ENCODE measurements around the gene ABCD3.
"Not testable (repeated sequence)": the region's sequence is repeated elsewhere in the genome, so short reads cannot be mapped to it uniquely, and the experiment has no call there.

The ABCD3 gene

GRCh38 chr1:94430066-94430465, 11.9 kb downstream of the ABCD3 start:
- WGBS (ENCODE audit: insufficient coverage, insufficient read length), result no CpG with 5 or more reads among the region's 1 CpG
- H3K4me1 ChIP-seq (ENCODE audit: control insufficient read depth, insufficient read depth, low read length); H3K9me3 ChIP-seq (ENCODE audit: control insufficient read depth, insufficient read depth, low read length); H3K27me3 ChIP-seq (ENCODE audit: control insufficient read depth, insufficient read depth, low read length); H3K27ac ChIP-seq (ENCODE audit: low read length); H3K4me3 ChIP-seq (ENCODE audit: low read length); H3K36me3 ChIP-seq (ENCODE audit: control insufficient read depth, insufficient read depth, low read length); DNase-seq (ENCODE audit: low read depth, low spot score): not testable (repeated sequence)

GRCh38 chr1:94433866-94434265, 15.7 kb downstream of the ABCD3 start:
- Histone ChIP-seq H3K4me1 (ENCODE audit: control insufficient read depth, insufficient read depth, low read length) (no peaks in the 10 kb centered on the region), H3K9me3 (ENCODE audit: control insufficient read depth, insufficient read depth, low read length) (no peaks in the 10 kb centered on the region), H3K27ac (ENCODE audit: low read length) (no peak overlapping the region), H3K36me3 (ENCODE audit: control insufficient read depth, insufficient read depth, low read length) (no peaks in the 10 kb centered on the region), H3K27me3 (ENCODE audit: control insufficient read depth, insufficient read depth, low read length) (no peaks in the 10 kb centered on the region), H3K4me3 (ENCODE audit: low read length) (no peak overlapping the region)
- no peak for DNase-seq (ENCODE audit: low read depth, low spot score)
- WGBS (ENCODE audit: insufficient coverage, insufficient read length), result no CpG with 5 or more reads among the region's 2 CpGs

DNA sequence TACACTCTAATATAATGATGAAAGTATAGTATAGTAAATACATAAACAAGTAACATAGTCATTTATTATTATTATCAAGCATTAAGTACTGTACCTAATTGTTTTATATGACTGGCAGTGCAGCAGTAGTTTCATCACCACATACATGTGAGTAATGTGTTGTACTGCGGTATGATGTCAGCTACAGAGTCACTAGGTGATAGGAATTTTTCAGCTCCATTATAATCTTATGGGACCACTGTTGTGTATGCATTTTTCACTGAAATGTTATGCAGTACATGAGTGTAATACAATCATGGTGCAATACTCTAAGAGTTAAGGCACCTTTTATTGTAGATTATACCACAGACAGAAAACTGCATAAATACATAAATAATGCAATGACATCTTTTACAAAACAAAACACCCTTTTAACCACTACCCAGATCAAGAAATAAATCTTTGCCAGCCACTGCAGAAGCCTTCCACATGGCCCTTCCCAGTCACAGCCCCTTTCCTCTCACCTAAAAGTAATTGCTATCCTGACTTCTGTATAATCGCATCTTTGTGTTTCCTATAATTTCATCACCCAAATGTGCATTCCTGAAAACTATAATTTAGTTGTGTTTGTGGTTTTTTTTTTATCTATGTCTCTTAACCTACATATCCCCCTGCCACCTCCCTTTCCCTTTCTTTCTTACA, 16.3 kb downstream of the ABCD3 start:
- DNase-seq (ENCODE audit: low read depth, low spot score), result no peak
- H3K4me3 ChIP-seq (ENCODE audit: low read length), result no peak overlapping the region
- no peaks in the 10 kb centered on the region for H3K9me3 ChIP-seq (ENCODE audit: control insufficient read depth, insufficient read depth, low read length)
- no peaks in the 10 kb centered on the region for H3K4me1 ChIP-seq (ENCODE audit: control insufficient read depth, insufficient read depth, low read length)
- H3K27ac ChIP-seq (ENCODE audit: low read length), result no peak overlapping the region
- no CpG with 5 or more reads among the region's 2 CpGs for WGBS (ENCODE audit: insufficient coverage, insufficient read length)
- H3K27me3 ChIP-seq (ENCODE audit: control insufficient read depth, insufficient read depth, low read length), result no peaks in the 10 kb centered on the region
- H3K36me3 ChIP-seq (ENCODE audit: control insufficient read depth, insufficient read depth, low read length), result no peaks in the 10 kb centered on the region

- no peaks in the 10 kb centered on the region for H3K9me3 ChIP-seq (ENCODE audit: control insufficient read depth, insufficient read depth, low read length)
- no peaks in the 10 kb centered on the region for H3K36me3 ChIP-seq (ENCODE audit: control insufficient read depth, insufficient read depth, low read length)
- H3K27me3 ChIP-seq (ENCODE audit: control insufficient read depth, insufficient read depth, low read length), result no peaks in the 10 kb centered on the region
- H3K27ac ChIP-seq (ENCODE audit: low read length), result no peak overlapping the region
- DNase-seq (ENCODE audit: low read depth, low spot score), result no peak
- H3K4me3 ChIP-seq (ENCODE audit: low read length), result no peak overlapping the region
- no peaks in the 10 kb centered on the region for H3K4me1 ChIP-seq (ENCODE audit: control insufficient read depth, insufficient read depth, low read length)
- WGBS (ENCODE audit: insufficient coverage, insufficient read length), result no CpG with 5 or more reads among the region's 2 CpGs
Measured at GRCh38 chr1:94438692-94439276, 20.6 kb downstream of the ABCD3 start.

DNA sequence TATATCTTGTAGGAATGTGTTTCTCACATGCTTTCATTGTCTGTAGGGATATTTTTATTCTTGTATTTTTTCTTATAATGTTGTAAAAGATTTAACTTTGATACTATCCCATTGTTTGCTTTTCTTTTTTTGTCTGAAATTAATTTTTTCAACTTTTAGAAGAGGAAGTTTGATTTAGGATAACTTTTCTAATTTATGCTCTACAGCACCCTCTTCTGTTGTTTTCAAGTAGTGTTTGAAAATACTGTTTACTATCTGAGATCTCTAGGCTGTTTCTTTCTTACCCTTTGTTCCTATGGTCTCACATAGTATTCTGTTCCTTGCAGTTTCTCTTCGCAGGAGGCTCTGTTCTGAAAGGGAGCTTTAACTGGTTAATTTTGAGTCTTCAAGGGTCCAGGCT, 21.9 kb downstream of the ABCD3 start:
- Histone ChIP-seq H3K27me3 (ENCODE audit: control insufficient read depth, insufficient read depth, low read length) (no peaks in the 10 kb centered on the region), H3K4me3 (ENCODE audit: low read length) (no peak overlapping the region), H3K27ac (ENCODE audit: low read length) (no peak overlapping the region), H3K4me1 (ENCODE audit: control insufficient read depth, insufficient read depth, low read length) (no peaks in the 10 kb centered on the region), H3K9me3 (ENCODE audit: control insufficient read depth, insufficient read depth, low read length) (peaks cover 2% of the 10 kb centered on the region; the same call in 1 of the 2 replicates), H3K36me3 (ENCODE audit: control insufficient read depth, insufficient read depth, low read length) (no peaks in the 10 kb centered on the region)
- no CpG with 5 or more reads among the region's 1 CpG for WGBS (ENCODE audit: insufficient coverage, insufficient read length)
- no peak for DNase-seq (ENCODE audit: low read depth, low spot score)

- not testable (repeated sequence) for H3K36me3 ChIP-seq (ENCODE audit: control insufficient read depth, insufficient read depth, low read length); H3K9me3 ChIP-seq (ENCODE audit: control insufficient read depth, insufficient read depth, low read length); H3K27ac ChIP-seq (ENCODE audit: low read length); DNase-seq (ENCODE audit: low read depth, low spot score); H3K4me3 ChIP-seq (ENCODE audit: low read length); H3K27me3 ChIP-seq (ENCODE audit: control insufficient read depth, insufficient read depth, low read length); H3K4me1 ChIP-seq (ENCODE audit: control insufficient read depth, insufficient read depth, low read length)
Measured at GRCh38 chr1:94443067-94443466, 24.9 kb downstream of the ABCD3 start.

DNA sequence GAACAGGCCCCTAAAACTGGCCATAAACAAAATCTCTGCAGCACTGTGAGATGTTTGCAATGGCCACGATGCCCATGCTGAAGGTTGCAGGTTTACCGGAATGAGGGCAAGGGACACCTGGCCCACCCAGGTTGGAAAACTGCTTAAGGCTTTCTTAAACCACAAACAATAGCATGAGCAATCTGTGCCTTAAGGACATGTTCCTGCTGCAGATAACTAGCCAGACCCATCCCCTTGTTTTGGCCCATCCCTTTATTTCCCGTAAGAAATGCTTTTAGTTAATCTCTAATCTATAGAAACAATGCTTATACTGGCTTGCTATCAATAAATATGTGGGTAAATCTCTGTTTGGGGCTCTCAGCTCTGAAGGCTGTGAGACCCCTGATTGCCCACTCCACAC, 26.6 kb downstream of the ABCD3 start:
- H3K27me3 ChIP-seq (ENCODE audit: control insufficient read depth, insufficient read depth, low read length); H3K36me3 ChIP-seq (ENCODE audit: control insufficient read depth, insufficient read depth, low read length); H3K4me1 ChIP-seq (ENCODE audit: control insufficient read depth, insufficient read depth, low read length); H3K9me3 ChIP-seq (ENCODE audit: control insufficient read depth, insufficient read depth, low read length); DNase-seq (ENCODE audit: low read depth, low spot score); H3K4me3 ChIP-seq (ENCODE audit: low read length); H3K27ac ChIP-seq (ENCODE audit: low read length): not testable (repeated sequence)
- WGBS (ENCODE audit: insufficient coverage, insufficient read length), result no CpG with 5 or more reads among the region's 3 CpGs

DNA sequence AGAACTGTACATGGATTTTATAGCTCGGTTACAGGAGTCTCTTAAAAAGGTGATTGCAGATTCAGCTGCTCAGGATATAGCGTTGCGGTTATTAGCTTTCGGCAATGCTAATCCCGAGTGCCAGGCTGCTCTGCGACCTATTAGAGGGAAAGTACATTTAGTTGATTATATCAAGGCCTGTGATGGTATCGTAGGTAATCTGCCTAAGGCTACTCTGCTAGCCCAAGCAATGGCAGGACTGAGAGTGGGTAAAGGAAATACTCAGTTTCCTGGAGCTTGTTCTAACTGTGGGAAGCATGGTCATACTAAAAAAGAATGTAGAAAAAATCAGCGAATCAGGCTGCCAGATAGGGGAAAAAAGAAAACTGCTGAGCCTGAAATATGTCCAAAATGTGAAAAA, 27.5 kb downstream of the ABCD3 start:
- H3K4me3 ChIP-seq (ENCODE audit: low read length); H3K27me3 ChIP-seq (ENCODE audit: control insufficient read depth, insufficient read depth, low read length); H3K27ac ChIP-seq (ENCODE audit: low read length); H3K4me1 ChIP-seq (ENCODE audit: control insufficient read depth, insufficient read depth, low read length); H3K9me3 ChIP-seq (ENCODE audit: control insufficient read depth, insufficient read depth, low read length); DNase-seq (ENCODE audit: low read depth, low spot score); H3K36me3 ChIP-seq (ENCODE audit: control insufficient read depth, insufficient read depth, low read length): not testable (repeated sequence)
- WGBS (ENCODE audit: insufficient coverage, insufficient read length), result no CpG with 5 or more reads among the region's 8 CpGs

DNA sequence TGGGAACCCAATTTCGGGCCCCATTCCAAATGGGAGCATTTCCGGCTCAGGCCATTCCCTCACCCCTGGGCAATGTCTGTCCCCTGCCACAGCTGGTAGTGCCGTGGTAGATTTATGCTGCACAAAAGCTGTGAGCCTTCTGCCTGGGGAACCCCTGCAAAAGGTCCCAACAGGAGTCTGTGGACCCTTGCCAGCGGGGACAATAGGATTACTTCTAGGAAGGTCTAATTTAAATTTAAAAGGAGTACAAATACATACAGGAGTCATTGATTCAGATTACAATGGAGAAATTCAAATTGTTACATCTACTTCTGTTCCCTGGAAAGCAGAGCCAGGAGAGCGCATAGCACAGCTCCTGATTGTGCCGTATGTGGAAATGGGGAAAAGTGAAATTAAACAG, 28.0 kb downstream of the ABCD3 start:
- not testable (repeated sequence) for H3K9me3 ChIP-seq (ENCODE audit: control insufficient read depth, insufficient read depth, low read length); H3K4me1 ChIP-seq (ENCODE audit: control insufficient read depth, insufficient read depth, low read length); H3K27me3 ChIP-seq (ENCODE audit: control insufficient read depth, insufficient read depth, low read length); H3K36me3 ChIP-seq (ENCODE audit: control insufficient read depth, insufficient read depth, low read length); H3K4me3 ChIP-seq (ENCODE audit: low read length); DNase-seq (ENCODE audit: low read depth, low spot score); H3K27ac ChIP-seq (ENCODE audit: low read length)
- no CpG with 5 or more reads among the region's 6 CpGs for WGBS (ENCODE audit: insufficient coverage, insufficient read length)

DNA sequence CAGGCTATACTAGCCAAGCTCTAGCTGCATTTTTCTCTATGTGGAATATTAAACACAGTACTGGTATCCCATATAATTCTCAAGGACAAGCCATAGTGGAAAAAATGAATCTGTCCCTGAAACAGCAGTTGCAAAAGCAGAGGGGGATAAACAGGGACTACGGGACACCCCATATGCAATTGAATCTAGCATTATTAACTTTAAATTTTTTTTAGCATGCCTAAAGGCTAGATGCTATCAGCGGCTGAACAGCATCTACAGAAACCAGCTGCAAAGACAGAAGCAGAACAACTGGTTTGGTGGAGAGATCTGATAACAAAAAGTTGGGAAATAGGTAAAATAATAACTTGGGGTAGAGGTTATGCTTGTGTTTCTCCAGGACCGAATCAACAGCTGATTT, 30.6 kb downstream of the ABCD3 start:
- not testable (repeated sequence) for H3K4me1 ChIP-seq (ENCODE audit: control insufficient read depth, insufficient read depth, low read length); H3K4me3 ChIP-seq (ENCODE audit: low read length); H3K9me3 ChIP-seq (ENCODE audit: control insufficient read depth, insufficient read depth, low read length); H3K36me3 ChIP-seq (ENCODE audit: control insufficient read depth, insufficient read depth, low read length); H3K27me3 ChIP-seq (ENCODE audit: control insufficient read depth, insufficient read depth, low read length); H3K27ac ChIP-seq (ENCODE audit: low read length); DNase-seq (ENCODE audit: low read depth, low spot score)
- no CpG with 5 or more reads among the region's 3 CpGs for WGBS (ENCODE audit: insufficient coverage, insufficient read length)

DNA sequence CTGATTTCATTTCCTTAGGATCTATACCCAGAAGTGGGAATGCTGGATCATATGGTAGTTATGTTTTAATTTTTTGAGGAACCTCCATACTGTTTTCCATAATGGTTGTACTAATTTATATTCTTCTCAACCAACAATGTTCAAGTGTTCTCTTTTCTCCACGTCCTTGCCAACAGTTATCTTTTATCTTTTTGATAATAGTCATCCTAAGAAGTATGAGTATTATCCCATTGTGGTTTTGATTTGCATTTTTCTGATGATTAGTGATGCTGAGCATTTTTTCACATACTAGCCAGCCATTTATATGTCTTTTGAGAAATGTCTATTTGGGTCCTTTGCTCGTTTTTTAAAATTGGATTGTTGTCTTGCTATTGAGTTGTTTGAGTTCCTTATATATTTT, 38.5 kb downstream of the ABCD3 start:
- H3K4me1 ChIP-seq (ENCODE audit: control insufficient read depth, insufficient read depth, low read length), result no peaks in the 10 kb centered on the region
- DNase-seq (ENCODE audit: low read depth, low spot score), result no peak
- WGBS (ENCODE audit: insufficient coverage, insufficient read length), result no CpG with 5 or more reads among the region's 2 CpGs
- H3K27ac ChIP-seq (ENCODE audit: low read length), result no peak overlapping the region
- no peaks in the 10 kb centered on the region for H3K36me3 ChIP-seq (ENCODE audit: control insufficient read depth, insufficient read depth, low read length)
- H3K4me3 ChIP-seq (ENCODE audit: low read length), result no peak overlapping the region
- no peaks in the 10 kb centered on the region for H3K27me3 ChIP-seq (ENCODE audit: control insufficient read depth, insufficient read depth, low read length)
- H3K9me3 ChIP-seq (ENCODE audit: control insufficient read depth, insufficient read depth, low read length), result no peaks in the 10 kb centered on the region

All from iPS DF 6.9 (cell line).